Upper lobe of left lung (tissue), 6 donors: ENCODE results near the gene ART1. TPM values are rescaled to one million over a fixed set of nuclear protein-coding genes. Genes with fewer than 3 reads are reported as not detected.

ENCODE experiments used
- ATAC-seq, 2 donors: fragments of 200-7000 bp; cut with Tn5 transposase; one replicate each; pipeline ENCODE4 v1.9.1; 2022; ENCODE audit warnings: mild to moderate bottlenecking in 2 of 2, moderate library complexity in 2 of 2; ENCODE audit not compliant: low FRiP score in 2 of 2
- DNase-seq, 2 donors: peaks; one replicate each; pipeline ENCODE4 v3.0.0-alpha.2; 2019 to 2020
- H3K27ac ChIP-seq, 4 donors: fragments of 200-600 bp; sonication (generic); one replicate each; pipeline ENCODE4 v1.5.1; 2016 to 2019
- H3K27me3 ChIP-seq, 4 donors: fragments of 200-600 bp; sonication (generic); one replicate each; pipeline ENCODE4 v1.5.1; 2017 to 2019
- H3K36me3 ChIP-seq, 4 donors: fragments of 200-600 bp; sonication (generic); one replicate each; pipeline ENCODE4 v1.5.1; 2016 to 2019
- H3K4me1 ChIP-seq, 4 donors: fragments of 200-600 bp; sonication (generic); one replicate each; pipeline ENCODE4 v1.5.1; 2018 to 2019
- H3K4me3 ChIP-seq, 4 donors: fragments of 200-600 bp; sonication (generic); one replicate each; pipeline ENCODE4 v1.5.1; 2017 to 2019; ENCODE audit warnings: mild to moderate bottlenecking in 2 of 4, moderate library complexity in 1 of 4
- H3K9me3 ChIP-seq, 4 donors: fragments of 200-600 bp; sonication (generic); one replicate each; pipeline ENCODE4 v1.5.1; 2018 to 2019
- CTCF ChIP-seq, 6 experiments: fragments of 450-650 bp in 4 of 6; fragments of 200-600 bp in 2 of 6; sonication (generic) in 2 of 6; IDR thresholded peaks; one replicate each; pipeline ENCODE4 v1.5.1; 2016 to 2019; ENCODE audit warnings: antibody characterized with exemption in 6 of 6
- EP300 ChIP-seq, 4 donors: sonication (generic); formaldehyde crosslinking; IDR thresholded peaks; one replicate each; pipeline ENCODE4 v1.5.1; 2017; ENCODE audit warnings: antibody characterized with exemption in 4 of 4, control low read depth in 2 of 4
- POLR2A ChIP-seq, 4 donors: fragments of 450-650 bp; IDR thresholded peaks; one replicate each; pipeline ENCODE4 v1.5.1; 2016 to 2017; ENCODE audit warnings: antibody characterized with exemption in 4 of 4, mild to moderate bottlenecking in 2 of 4
- POLR2AphosphoS5 ChIP-seq, 2 donors: sonication (generic); formaldehyde crosslinking; IDR thresholded peaks; one replicate each; pipeline ENCODE4 v1.5.1; 2017; ENCODE audit warnings: antibody characterized with exemption in 2 of 2
- WGBS, 2 donors: methylation state at CpG; one replicate each; pipeline ENCODE4 v1.1.5; 2017 to 2018; 5-methylcytosine and 5-hydroxymethylcytosine counted together
- total RNA-seq, 6 donors: library from RNA; depleted of rRNA in 4 of 6; stranded (reverse); fragments of >200 nt in 4 of 6; gene quantifications; one replicate each; pipeline versions ENCODE4 v1.1.0 to v1.2.1, GENCODE V29; 2016 to 2021
- donor health status: DM: no; HTN: no; CAD: no; lungs with moderate emphysema.
- donor health status: DM: no; HTN: yes; CAD: no; lungs with severe emphysema.

Gene ART1
- total RNA-seq, 6 donors from 2014 or later, result 0.61 to 1.9 (median 1.2) TPM; not detected in 2

GRCh38 chr11:3609416-3610265, 35.3 kb upstream of the ART1 start:
- Histone ChIP-seq H3K9me3 (no peaks in the 10 kb centered on the region), H3K36me3 (no peaks in the 10 kb centered on the region), H3K27me3 (no peaks in the 10 kb centered on the region), H3K4me3 (no peak overlapping the region), H3K27ac (no peak overlapping the region), H3K4me1 (peaks cover 5 to 10% (median 6%) of the 10 kb centered on the region in 4 donors)
- ATAC-seq (peak in 1 of 2 donors; percentile 65), DNase-seq (no peak)
- TF ChIP-seq CTCF (IDR thresholded peaks at IDR 0.05) (peak; percentile 48 to 85 (median 74)), POLR2A (IDR thresholded peaks at IDR 0.05) (no peak)
- 56 to 58% methylated on average over 7 of the region's 7 CpGs for WGBS, 2 donors

GRCh38 chr11:3610846-3611245, 34.1 kb upstream of the ART1 start:
- Histone ChIP-seq H3K4me1 (peaks cover 5 to 15% (median 11%) of the 10 kb centered on the region in 4 donors), H3K4me3 (no peak overlapping the region), H3K36me3 (no peaks in the 10 kb centered on the region), H3K27me3 (no peaks in the 10 kb centered on the region), H3K27ac (no peak overlapping the region), H3K9me3 (no peaks in the 10 kb centered on the region)
- DNase-seq (no peak), ATAC-seq (no peak)
- TF ChIP-seq CTCF (IDR thresholded peaks at IDR 0.05), result no peak
- no peak for TF ChIP-seq EP300 (IDR thresholded peaks at IDR 0.05)
- no peak for TF ChIP-seq POLR2A (IDR thresholded peaks at IDR 0.05)
- TF ChIP-seq POLR2AphosphoS5 (IDR thresholded peaks at IDR 0.05), result no peak
- WGBS, 2 donors, result 82 to 95% methylated on average over 4 of the region's 4 CpGs

GRCh38 chr11:3611976-3612678, 32.8 kb upstream of the ART1 start:
- no peak for ATAC-seq
- no peak for TF ChIP-seq POLR2A (IDR thresholded peaks at IDR 0.05)
- no peak for TF ChIP-seq CTCF (IDR thresholded peaks at IDR 0.05)
- no peak for TF ChIP-seq POLR2AphosphoS5 (IDR thresholded peaks at IDR 0.05)
- no peak for TF ChIP-seq EP300 (IDR thresholded peaks at IDR 0.05)

GRCh38 chr11:3613998-3614741, 30.8 kb upstream of the ART1 start:
- WGBS, 2 donors, result 33 to 57% methylated on average over 10 of the region's 10 CpGs
- peak overlapping the region in 3 of 4 donors; percentile 11 to 70 (median 66) for H3K27ac ChIP-seq
- peak overlapping the region in 2 of 4 donors; percentile 0 to 15 for H3K4me3 ChIP-seq
- no peaks in the 10 kb centered on the region for H3K36me3 ChIP-seq
- DNase-seq (peak in 1 of 2 donors; percentile 68), ATAC-seq (peak; percentile 48 to 81)
- peaks cover 5 to 15% (median 11%) of the 10 kb centered on the region in 4 donors for H3K4me1 ChIP-seq
- H3K27me3 ChIP-seq, result no peaks in the 10 kb centered on the region
- no peaks in the 10 kb centered on the region for H3K9me3 ChIP-seq
- TF ChIP-seq CTCF (IDR thresholded peaks at IDR 0.05), result no peak
- TF ChIP-seq EP300 (IDR thresholded peaks at IDR 0.05), result peak in 1 of 4 donors; percentile 61
- no peak for TF ChIP-seq POLR2A (IDR thresholded peaks at IDR 0.05)
- TF ChIP-seq POLR2AphosphoS5 (IDR thresholded peaks at IDR 0.05), result no peak

More at GRCh38 chr11:3611976-3612678, 32.8 kb upstream of the ART1 start:
- Histone ChIP-seq H3K36me3 (no peaks in the 10 kb centered on the region), H3K4me3 (no peak overlapping the region), H3K27ac (no peak overlapping the region), H3K27me3 (no peaks in the 10 kb centered on the region), H3K9me3 (no peaks in the 10 kb centered on the region), H3K4me1 (peaks cover 5 to 15% (median 11%) of the 10 kb centered on the region in 4 donors)
- no peak for DNase-seq
- WGBS, 2 donors, result 92 to 93% methylated on average over 3 of the region's 3 CpGs
